Skeletal muscle satellite cell (primary cell): ENCODE results near the gene ISM2.
A peak's percentile ranks its signal among the peaks of the same experiment; 100 is the strongest.

ENCODE experiments used
- H3K27me3 ChIP-seq: 2 replicates; pipeline ENCODE4 v1.7.0; 2013; ENCODE audit warnings: low read length; ENCODE audit not compliant: control insufficient read depth, insufficient read depth
- H3K36me3 ChIP-seq: 2 replicates; pipeline ENCODE4 v1.7.0; 2013; ENCODE audit warnings: mild to moderate bottlenecking, control low read depth, low read length; ENCODE audit not compliant: insufficient read depth
- H3K4me1 ChIP-seq: 2 replicates; pipeline ENCODE4 v1.7.0; 2013; ENCODE audit warnings: low read length; ENCODE audit not compliant: control insufficient read depth, insufficient read depth
- H3K4me2 ChIP-seq: 2 replicates; pipeline ENCODE4 v1.7.0; 2013; ENCODE audit warnings: mild to moderate bottlenecking, low read length
- H3K4me3 ChIP-seq: 2 replicates; pipeline ENCODE4 v1.7.0; 2013; ENCODE audit warnings: low read length
- H3K9ac ChIP-seq: 2 replicates; pipeline ENCODE4 v1.7.0; 2013; ENCODE audit warnings: mild to moderate bottlenecking, low read depth, low read length, moderate library complexity
- H3K9me3 ChIP-seq: replicated peaks from 2 replicates; pipeline ENCODE4 v1.7.0; 2013; ENCODE audit warnings: mild to moderate bottlenecking, control low read depth, low read length

The ISM2 gene

GRCh38 chr14:77482422-77482821 lies 16.2 kb downstream of the ISM2 start:
- Histone ChIP-seq H3K36me3 (no peaks in the 10 kb centered on the region), H3K9me3 (no peaks in the 10 kb centered on the region), H3K4me3 (no peak overlapping the region), H3K27me3 (peaks cover 11% of the 10 kb centered on the region), H3K4me1 (no peaks in the 10 kb centered on the region), H3K9ac (no peak overlapping the region), H3K4me2 (no peak overlapping the region)

- H3K4me2 ChIP-seq, result no peak overlapping the region
- H3K4me1 ChIP-seq, result no peaks in the 10 kb centered on the region
- no peak overlapping the region for H3K4me3 ChIP-seq
- H3K36me3 ChIP-seq, result no peaks in the 10 kb centered on the region
- no peaks in the 10 kb centered on the region for H3K9me3 ChIP-seq
- peaks cover 37% of the 10 kb centered on the region for H3K27me3 ChIP-seq
- H3K9ac ChIP-seq, result no peak overlapping the region
Observed at GRCh38 chr14:77478796-77479195, 19.8 kb downstream of the ISM2 start.

GRCh38 chr14:77478029-77478428 lies 20.6 kb downstream of the ISM2 start:
- Histone ChIP-seq H3K9me3 (no peaks in the 10 kb centered on the region), H3K36me3 (no peaks in the 10 kb centered on the region), H3K9ac (no peak overlapping the region), H3K27me3 (peaks cover 37% of the 10 kb centered on the region), H3K4me1 (no peaks in the 10 kb centered on the region), H3K4me3 (no peak overlapping the region), H3K4me2 (no peak overlapping the region)

GRCh38 chr14:77475432-77476115 lies 23.0 kb downstream of the ISM2 start:
- Histone ChIP-seq H3K4me2 (no peak overlapping the region), H3K9ac (no peak overlapping the region), H3K9me3 (no peaks in the 10 kb centered on the region), H3K27me3 (peaks cover 49% of the 10 kb centered on the region), H3K4me3 (no peak overlapping the region), H3K4me1 (no peaks in the 10 kb centered on the region), H3K36me3 (no peaks in the 10 kb centered on the region)

GRCh38 chr14:77474479-77475177 lies 24.0 kb downstream of the ISM2 start:
- no peak overlapping the region for H3K9ac ChIP-seq
- peaks cover 2% of the 10 kb centered on the region for H3K36me3 ChIP-seq
- H3K27me3 ChIP-seq, result peaks cover 49% of the 10 kb centered on the region
- H3K4me3 ChIP-seq, result no peak overlapping the region
- no peaks in the 10 kb centered on the region for H3K4me1 ChIP-seq
- no peaks in the 10 kb centered on the region for H3K9me3 ChIP-seq
- no peak overlapping the region for H3K4me2 ChIP-seq

GRCh38 chr14:77473921-77474320 lies 24.7 kb downstream of the ISM2 start:
- Histone ChIP-seq H3K36me3 (peaks cover 9% of the 10 kb centered on the region), H3K9me3 (no peaks in the 10 kb centered on the region), H3K9ac (no peak overlapping the region), H3K27me3 (peaks cover 49% of the 10 kb centered on the region), H3K4me2 (no peak overlapping the region), H3K4me1 (no peaks in the 10 kb centered on the region), H3K4me3 (no peak overlapping the region)

- Histone ChIP-seq H3K36me3 (peaks cover 33% of the 10 kb centered on the region), H3K4me3 (no peak overlapping the region), H3K9ac (no peak overlapping the region), H3K4me2 (no peak overlapping the region), H3K27me3 (peaks cover 28% of the 10 kb centered on the region), H3K9me3 (no peaks in the 10 kb centered on the region), H3K4me1 (no peaks in the 10 kb centered on the region)
Observed at GRCh38 chr14:77470224-77470870, 28.3 kb downstream of the ISM2 start.

- Histone ChIP-seq H3K4me3 (no peak overlapping the region), H3K9me3 (no peaks in the 10 kb centered on the region), H3K27me3 (peaks cover 20% of the 10 kb centered on the region), H3K9ac (no peak overlapping the region), H3K4me1 (no peaks in the 10 kb centered on the region), H3K36me3 (peaks cover 42% of the 10 kb centered on the region), H3K4me2 (no peak overlapping the region)
Observed at GRCh38 chr14:77469539-77469938, 29.1 kb downstream of the ISM2 start.

GRCh38 chr14:77469067-77469505 lies 29.5 kb downstream of the ISM2 start:
- no peak overlapping the region for H3K4me3 ChIP-seq
- no peak overlapping the region for H3K4me2 ChIP-seq
- H3K9me3 ChIP-seq, result no peaks in the 10 kb centered on the region
- H3K36me3 ChIP-seq, result peaks cover 46% of the 10 kb centered on the region
- no peak overlapping the region for H3K9ac ChIP-seq
- H3K27me3 ChIP-seq, result peaks cover 15% of the 10 kb centered on the region
- no peaks in the 10 kb centered on the region for H3K4me1 ChIP-seq

GRCh38 chr14:77467801-77468200 lies 30.8 kb downstream of the ISM2 start:
- Histone ChIP-seq H3K27me3 (peaks cover 11% of the 10 kb centered on the region), H3K4me3 (no peak overlapping the region), H3K4me1 (no peaks in the 10 kb centered on the region), H3K36me3 (peaks cover 58% of the 10 kb centered on the region), H3K4me2 (no peak overlapping the region), H3K9ac (no peak overlapping the region), H3K9me3 (no peaks in the 10 kb centered on the region)

- peaks cover 12% of the 10 kb centered on the region for H3K4me1 ChIP-seq
- peak overlapping the region; percentile 87 for H3K9ac ChIP-seq
- H3K36me3 ChIP-seq, result peaks cover 40% of the 10 kb centered on the region
- peak overlapping the region; percentile 84 for H3K4me3 ChIP-seq
- H3K27me3 ChIP-seq, result no peaks in the 10 kb centered on the region
- peak overlapping the region; percentile 90 for H3K4me2 ChIP-seq
- H3K9me3 ChIP-seq, result no peaks in the 10 kb centered on the region
Observed at GRCh38 chr14:77459072-77459723, 39.4 kb downstream of the ISM2 start.
